HG02938 (cell line): ENCODE results near the gene TAS2R41.
"Not testable (repeated sequence)": the region's sequence is repeated elsewhere in the genome, so short reads cannot be mapped to it uniquely, and the experiment has no call there.

Experiments used
- ATAC-seq: cut with Tn5 transposase; IDR thresholded peaks from one replicate; pipeline ENCODE4 v1.9.1; 2021; ENCODE audit warnings: mild to moderate bottlenecking, moderate library complexity; ENCODE audit not compliant: unreplicated experiment

The TAS2R41 gene

GRCh38 chr7:143456992-143457793 lies 20.5 kb upstream of the TAS2R41 start:
- ATAC-seq: no peak

GRCh38 chr7:143458263-143458662 lies 19.4 kb upstream of the TAS2R41 start:
- no peak for ATAC-seq

- ATAC-seq: no peak
Observed at GRCh38 chr7:143458681-143459080, 19.0 kb upstream of the TAS2R41 start.

GRCh38 chr7:143459359-143459758 lies 18.3 kb upstream of the TAS2R41 start:
- no peak for ATAC-seq

GRCh38 chr7:143460271-143460979 lies 17.2 kb upstream of the TAS2R41 start:
- ATAC-seq: no peak

GRCh38 chr7:143462045-143462444 lies 15.6 kb upstream of the TAS2R41 start:
- no peak for ATAC-seq

GRCh38 chr7:143463556-143463955 lies 14.1 kb upstream of the TAS2R41 start:
- no peak for ATAC-seq

GRCh38 chr7:143463957-143464356 lies 13.7 kb upstream of the TAS2R41 start:
- ATAC-seq: no peak

- no peak for ATAC-seq
Observed at GRCh38 chr7:143467724-143468123, 9.9 kb upstream of the TAS2R41 start.

- ATAC-seq: not testable (repeated sequence)
Observed at GRCh38 chr7:143472071-143472689, 5.5 kb upstream of the TAS2R41 start.

- no peak for ATAC-seq
Observed at GRCh38 chr7:143479055-143479766, 1.5 kb downstream of the TAS2R41 start.

- ATAC-seq: no peak
Observed at GRCh38 chr7:143480501-143480900, 2.8 kb downstream of the TAS2R41 start.

GRCh38 chr7:143484119-143484518 lies 6.4 kb downstream of the TAS2R41 start:
- no peak for ATAC-seq

- ATAC-seq: no peak
Observed at GRCh38 chr7:143485094-143485493, 7.4 kb downstream of the TAS2R41 start.

GRCh38 chr7:143485500-143485899 lies 7.8 kb downstream of the TAS2R41 start:
- no peak for ATAC-seq

- ATAC-seq: not testable (repeated sequence)
Observed at GRCh38 chr7:143486266-143486665, 8.6 kb downstream of the TAS2R41 start.

GRCh38 chr7:143487061-143487460 lies 9.4 kb downstream of the TAS2R41 start:
- no peak for ATAC-seq

GRCh38 chr7:143487566-143487965 lies 9.9 kb downstream of the TAS2R41 start:
- no peak for ATAC-seq

- no peak for ATAC-seq
Observed at GRCh38 chr7:143490717-143491306, 13.1 kb downstream of the TAS2R41 start.

GRCh38 chr7:143492043-143492471 lies 14.4 kb downstream of the TAS2R41 start:
- ATAC-seq: no peak
